HTR-8/SVneo (cell line): ENCODE measurements around the gene CUL1.
A peak's percentile ranks its signal among the peaks of the same experiment; 100 is the strongest.

ENCODE experiments used
- DNase-seq: peaks from one replicate; pipeline ENCODE4 v3.0.0; 2011; ENCODE audit warnings: low spot score, mixed read lengths; ENCODE audit not compliant: insufficient read length
- FAIRE-seq: peaks from 2 replicates; lab custom pipeline; 2011; peaks lifted over from hg19 to GRCh38; lab: Jason Lieb, UNC

The CUL1 gene

GRCh38 chr7:148698397-148699023 is at the start of gene CUL1:
Gene CUL1 (plus strand): TSS chr7:148698903. CDS start chr7:148730123, 31,220 bp downstream.
- DNase-seq (peak; percentile 27), FAIRE-seq (no peak)

- no peak for FAIRE-seq
These were observed 48.4 kb upstream of the CUL1 start for GRCh38 chr7:148650232-148650858.

GRCh38 chr7:148652773-148653172 is 45.9 kb upstream of the CUL1 start:
- FAIRE-seq: no peak

More at GRCh38 chr7:148650232-148650858, 48.4 kb upstream of the CUL1 start:
- peak; percentile 23 for DNase-seq

GRCh38 chr7:148657929-148658328 is 40.8 kb upstream of the CUL1 start:
- DNase-seq (no peak), FAIRE-seq (no peak)

More at GRCh38 chr7:148652773-148653172, 45.9 kb upstream of the CUL1 start:
- DNase-seq: no peak

GRCh38 chr7:148661471-148661870 is 37.2 kb upstream of the CUL1 start:
- no peak for DNase-seq
- no peak for FAIRE-seq

- no peak for DNase-seq
- no peak for FAIRE-seq
These were observed 36.1 kb upstream of the CUL1 start for GRCh38 chr7:148662646-148663045.

GRCh38 chr7:148664324-148664723 is 34.4 kb upstream of the CUL1 start:
- DNase-seq (no peak), FAIRE-seq (no peak)

GRCh38 chr7:148665221-148665620 is 33.5 kb upstream of the CUL1 start:
- FAIRE-seq (no peak), DNase-seq (no peak)

- no peak for FAIRE-seq
These were observed 28.8 kb upstream of the CUL1 start for GRCh38 chr7:148669927-148670326.

GRCh38 chr7:148670374-148670773 is 28.3 kb upstream of the CUL1 start:
- FAIRE-seq (no peak), DNase-seq (no peak)

More at GRCh38 chr7:148669927-148670326, 28.8 kb upstream of the CUL1 start:
- no peak for DNase-seq

GRCh38 chr7:148670807-148671206 is 27.9 kb upstream of the CUL1 start:
- FAIRE-seq: no peak
- DNase-seq: no peak

- DNase-seq (no peak), FAIRE-seq (no peak)
These were observed 26.7 kb upstream of the CUL1 start for GRCh38 chr7:148672041-148672440.

GRCh38 chr7:148674689-148675088 is 24.0 kb upstream of the CUL1 start:
- no peak for FAIRE-seq

GRCh38 chr7:148676291-148676690 is 22.4 kb upstream of the CUL1 start:
- FAIRE-seq (no peak), DNase-seq (no peak)

More at GRCh38 chr7:148674689-148675088, 24.0 kb upstream of the CUL1 start:
- no peak for DNase-seq

- FAIRE-seq: no peak
These were observed 16.9 kb upstream of the CUL1 start for GRCh38 chr7:148681821-148682220.

GRCh38 chr7:148684289-148684830 is 14.3 kb upstream of the CUL1 start:
- DNase-seq (no peak), FAIRE-seq (no peak)

More at GRCh38 chr7:148681821-148682220, 16.9 kb upstream of the CUL1 start:
- DNase-seq: no peak

GRCh38 chr7:148686312-148686937 is 12.3 kb upstream of the CUL1 start:
- FAIRE-seq: no peak
- no peak for DNase-seq

- no peak for FAIRE-seq
- DNase-seq: no peak
These were observed 11.1 kb upstream of the CUL1 start for GRCh38 chr7:148687555-148687954.

GRCh38 chr7:148688526-148688925 is 10.2 kb upstream of the CUL1 start:
- FAIRE-seq (no peak), DNase-seq (no peak)

- no peak for DNase-seq
- no peak for FAIRE-seq
These were observed 5.1 kb upstream of the CUL1 start for GRCh38 chr7:148693651-148694050.

GRCh38 chr7:148694631-148695030 is 4.1 kb upstream of the CUL1 start:
- DNase-seq (no peak), FAIRE-seq (no peak)
